Testis (tissue), 3 donors: Measurements from ENCODE around the gene SNTG2. TPM values are rescaled to one million over a fixed set of nuclear protein-coding genes. Genes with fewer than 3 reads are reported as not detected.
"Not testable (repeated sequence)": the region's sequence is repeated elsewhere in the genome, so short reads cannot be mapped to it uniquely, and the experiment has no call there.

Source experiments
- DNase-seq: peaks from one replicate; pipeline ENCODE4 v3.0.0-alpha.2; 2019
- H3K27ac ChIP-seq, 2 donors: fragments of 200-600 bp; sonication (generic); one replicate each; pipeline ENCODE4 v1.5.1; 2019
- H3K27me3 ChIP-seq: fragments of 200-600 bp; sonication (generic); one replicate; pipeline ENCODE4 v1.5.1; 2019
- H3K36me3 ChIP-seq: fragments of 200-600 bp; sonication (generic); one replicate; pipeline ENCODE4 v1.5.1; 2017; ENCODE audit warnings: low read depth; ENCODE audit errors: missing control alignments
- H3K4me1 ChIP-seq: fragments of 200-600 bp; sonication (generic); one replicate; pipeline ENCODE4 v1.5.1; 2019
- H3K4me3 ChIP-seq, 2 donors: fragments of 200-600 bp; sonication (generic); one replicate each; pipeline ENCODE4 v1.5.1; 2017 to 2019
- H3K9me3 ChIP-seq: fragments of 200-600 bp; sonication (generic); one replicate; pipeline ENCODE4 v1.5.1; 2017
- POLR2A ChIP-seq: fragments of 450-650 bp; IDR thresholded peaks from one replicate; pipeline ENCODE4 v1.6.1; 2017; ENCODE audit warnings: antibody characterized with exemption, mild to moderate bottlenecking, moderate library complexity
- WGBS, 2 donors: methylation state at CpG; one replicate each; pipeline ENCODE4 v1.1.5; 2018; 5-methylcytosine and 5-hydroxymethylcytosine counted together
- intact Hi-C: fragments of 100-400 bp; cut with DNase I; formaldehyde crosslinking; loops from one replicate; pipeline ENCODE4 v1.15.1; 2023; ENCODE audit warnings: low total_unique reads
- polyA plus RNA-seq: library from polyadenylated mRNA; stranded (reverse); fragments of 350-450 nt; fragmentation: Illumina TruSeq; extraction: RNeasy Lipid Tissue Mini Kit (QIAGEN cat#74804); gene quantifications from one replicate; pipeline ENCODE4 v1.2.3, GENCODE V29; 2014; ENCODE audit warnings: low read depth, low replicate concordance; ENCODE audit not compliant: insufficient read depth
- total RNA-seq, 2 donors: library from RNA; depleted of rRNA; stranded (reverse); fragments of >200 nt; gene quantifications; one replicate each; pipeline ENCODE4 v1.2.3, GENCODE V29; 2016
- TF ChIP-seq, protein P1 (sequence below), 3 experiments: fragments of 450-650 bp in 2 of 3; fragments of 200-600 bp in 1 of 3; sonication (generic) in 1 of 3; IDR thresholded peaks; one replicate each; pipeline ENCODE4 v1.5.1; 2016 to 2019; ENCODE audit warnings: antibody characterized with exemption in 3 of 3, mild to moderate bottlenecking in 2 of 3, moderate library complexity in 1 of 3

SNTG2 gene
- total and polyA plus RNA-seq, 3 donors from 2014 or later, result 8.7 to 10.2 (median 9.1) TPM

DNA sequence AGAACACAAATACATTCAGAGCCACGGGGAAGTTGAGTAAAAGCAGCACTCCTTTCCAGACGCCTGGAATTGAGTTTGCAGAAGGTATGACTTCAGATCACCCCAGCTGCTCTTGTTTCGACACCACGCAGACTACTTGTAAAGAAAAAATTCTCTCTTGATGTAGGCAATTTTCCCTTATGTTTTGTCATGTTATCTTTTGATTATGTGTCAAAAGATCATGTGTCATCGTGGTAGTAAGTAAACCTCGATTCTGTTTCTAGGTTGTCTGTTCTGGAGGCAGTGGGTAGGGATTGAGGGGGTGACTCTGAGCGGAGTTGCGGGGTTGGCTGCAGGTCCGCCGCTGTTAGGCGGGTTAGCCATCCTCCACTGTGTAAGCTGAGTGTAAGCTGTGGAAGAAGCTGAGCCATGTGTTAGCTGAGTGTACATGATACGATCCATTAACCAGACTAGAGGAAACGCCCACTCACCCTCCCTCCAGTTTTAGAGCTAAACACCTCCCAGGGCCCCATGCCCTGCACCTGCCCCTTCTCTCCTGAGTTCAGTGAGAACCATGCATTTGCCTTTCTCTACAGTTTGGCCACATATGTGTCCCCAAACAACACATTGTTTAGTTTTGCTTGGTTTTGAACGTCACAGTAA, 181.8 kb downstream of the SNTG2 start:
- H3K4me3 ChIP-seq, result no peak overlapping the region
- H3K9me3 ChIP-seq, result no peaks in the 10 kb centered on the region
- TF ChIP-seq POLR2A, result no peak
- no peaks in the 10 kb centered on the region for H3K4me1 ChIP-seq
- WGBS, 2 donors, result 88 to 92% methylated on average over 14 of the region's 14 CpGs
- intact Hi-C loops, result no loop called here
- no peaks in the 10 kb centered on the region for H3K27me3 ChIP-seq
- DNase-seq, result no peak
- H3K27ac ChIP-seq, result no peak overlapping the region
- H3K36me3 ChIP-seq, result no peaks in the 10 kb centered on the region

DNA sequence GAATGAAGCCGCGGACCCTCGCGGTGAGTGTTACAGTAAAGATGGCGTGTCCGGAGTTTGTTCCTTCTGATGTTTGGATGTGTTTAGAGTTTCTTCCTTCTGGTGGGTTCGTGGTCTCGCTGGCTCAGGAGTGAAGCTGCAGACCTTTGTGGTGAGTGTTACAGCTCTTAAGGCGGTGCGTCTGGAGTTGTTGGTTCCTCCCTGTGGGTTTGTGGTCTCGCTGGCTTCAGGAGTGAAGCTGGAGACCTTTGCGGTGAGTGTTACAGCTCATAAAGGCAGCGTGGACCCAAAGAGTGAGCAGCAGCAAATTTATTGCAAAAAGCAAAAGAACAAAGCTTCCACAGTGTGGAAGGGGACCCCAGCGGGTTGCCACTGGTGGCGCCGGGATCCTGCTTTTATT, 183.2 kb downstream of the SNTG2 start:
- H3K36me3 ChIP-seq, H3K9me3 ChIP-seq, intact Hi-C loops, H3K27ac ChIP-seq, DNase-seq, H3K27me3 ChIP-seq, H3K4me3 ChIP-seq, H3K4me1 ChIP-seq: not testable (repeated sequence)
- WGBS, 2 donors, result 83 to 88% methylated on average over 16 of the region's 16 CpGs

DNA sequence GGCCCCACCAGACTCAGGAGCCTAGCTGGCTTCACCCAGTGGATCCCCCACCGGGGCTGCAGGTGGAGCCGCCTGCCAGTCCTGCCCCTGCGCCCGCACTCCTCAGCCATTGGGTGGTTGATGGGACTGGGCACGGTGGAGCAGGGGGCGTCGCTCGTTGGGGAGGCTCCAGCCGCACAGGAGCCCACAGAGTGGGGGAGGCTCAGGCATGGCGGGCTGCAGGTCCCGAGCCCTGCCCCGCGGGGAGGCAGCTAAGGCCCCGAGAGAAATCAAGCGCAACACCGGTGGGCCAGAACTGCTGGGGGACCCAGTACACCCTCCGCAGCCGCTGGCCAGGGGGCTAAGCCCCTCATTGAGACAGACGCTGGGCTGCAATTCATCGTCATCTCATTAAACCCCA, 184.0 kb downstream of the SNTG2 start:
- intact Hi-C loops, result no loop called here
- no peaks in the 10 kb centered on the region for H3K27me3 ChIP-seq
- no peak overlapping the region for H3K4me3 ChIP-seq
- no peaks in the 10 kb centered on the region for H3K9me3 ChIP-seq
- H3K27ac ChIP-seq, result no peak overlapping the region
- no peaks in the 10 kb centered on the region for H3K4me1 ChIP-seq
- TF ChIP-seq, protein P1, sequence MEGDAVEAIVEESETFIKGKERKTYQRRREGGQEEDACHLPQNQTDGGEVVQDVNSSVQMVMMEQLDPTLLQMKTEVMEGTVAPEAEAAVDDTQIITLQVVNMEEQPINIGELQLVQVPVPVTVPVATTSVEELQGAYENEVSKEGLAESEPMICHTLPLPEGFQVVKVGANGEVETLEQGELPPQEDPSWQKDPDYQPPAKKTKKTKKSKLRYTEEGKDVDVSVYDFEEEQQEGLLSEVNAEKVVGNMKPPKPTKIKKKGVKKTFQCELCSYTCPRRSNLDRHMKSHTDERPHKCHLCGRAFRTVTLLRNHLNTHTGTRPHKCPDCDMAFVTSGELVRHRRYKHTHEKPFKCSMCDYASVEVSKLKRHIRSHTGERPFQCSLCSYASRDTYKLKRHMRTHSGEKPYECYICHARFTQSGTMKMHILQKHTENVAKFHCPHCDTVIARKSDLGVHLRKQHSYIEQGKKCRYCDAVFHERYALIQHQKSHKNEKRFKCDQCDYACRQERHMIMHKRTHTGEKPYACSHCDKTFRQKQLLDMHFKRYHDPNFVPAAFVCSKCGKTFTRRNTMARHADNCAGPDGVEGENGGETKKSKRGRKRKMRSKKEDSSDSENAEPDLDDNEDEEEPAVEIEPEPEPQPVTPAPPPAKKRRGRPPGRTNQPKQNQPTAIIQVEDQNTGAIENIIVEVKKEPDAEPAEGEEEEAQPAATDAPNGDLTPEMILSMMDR (IDR thresholded peaks at IDR 0.05), result no peak
- TF ChIP-seq POLR2A, result no peak
- WGBS, 2 donors, result 88% methylated on average over 20 of the region's 20 CpGs; no CpG with 5 or more reads in 1 of the 2 donors
- no peak for DNase-seq
- no peaks in the 10 kb centered on the region for H3K36me3 ChIP-seq

DNA sequence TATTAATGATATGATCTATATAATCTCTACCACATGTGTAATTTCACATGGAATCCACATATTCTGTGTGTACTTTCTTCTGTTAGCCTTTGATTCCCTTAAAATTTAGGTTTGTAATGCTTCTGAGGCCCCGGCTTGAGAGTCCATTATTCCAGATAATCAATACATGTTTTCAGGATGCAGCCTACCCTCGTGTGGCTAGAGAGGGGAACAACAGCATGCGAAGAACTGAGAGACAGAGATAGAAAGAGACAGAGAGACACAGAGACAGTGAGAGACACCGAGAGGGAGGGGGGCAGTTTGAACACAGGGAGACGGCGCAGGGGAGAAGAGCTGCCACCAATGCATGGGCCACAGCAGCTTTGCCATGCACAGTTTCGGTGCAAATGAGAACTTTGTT, 185.4 kb downstream of the SNTG2 start:
- intact Hi-C loops, result no loop called here
- WGBS, 2 donors, result 57 to 73% methylated on average over 7 of the region's 7 CpGs
- Histone ChIP-seq H3K36me3 (no peaks in the 10 kb centered on the region), H3K27ac (no peak overlapping the region), H3K4me1 (no peaks in the 10 kb centered on the region), H3K4me3 (no peak overlapping the region), H3K27me3 (no peaks in the 10 kb centered on the region), H3K9me3 (no peaks in the 10 kb centered on the region)
- no peak for DNase-seq
- TF ChIP-seq POLR2A, result no peak
- TF ChIP-seq, protein P1 (IDR thresholded peaks at IDR 0.05), result peak; percentile 15 to 38 (median 32)

DNA sequence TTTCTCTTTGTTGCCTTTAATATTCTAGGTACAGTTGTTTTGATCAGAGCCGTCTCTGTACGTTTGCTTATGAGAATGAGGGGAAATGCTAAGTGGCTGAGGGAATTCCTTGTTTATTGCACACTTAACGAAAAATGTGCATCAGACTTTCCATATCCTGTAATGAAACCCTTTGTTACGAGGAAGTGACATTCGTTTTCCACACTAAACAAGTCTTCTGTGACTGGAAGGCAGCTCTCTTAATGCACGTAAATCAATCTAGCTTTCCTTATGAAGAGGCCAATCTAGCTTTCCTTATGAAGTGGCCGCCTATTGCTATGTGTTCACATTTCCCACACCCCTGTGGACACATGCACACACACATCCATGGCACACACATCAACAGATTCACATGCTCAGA, 186.2 kb downstream of the SNTG2 start:
- no peaks in the 10 kb centered on the region for H3K4me1 ChIP-seq
- no peak overlapping the region for H3K4me3 ChIP-seq
- 76% methylated on average over 7 of the region's 7 CpGs for WGBS, 2 donors
- H3K27ac ChIP-seq, result no peak overlapping the region
- H3K36me3 ChIP-seq, result no peaks in the 10 kb centered on the region
- H3K9me3 ChIP-seq, result no peaks in the 10 kb centered on the region
- intact Hi-C loops, result no loop called here
- TF ChIP-seq POLR2A, result no peak
- TF ChIP-seq, protein P1 (IDR thresholded peaks at IDR 0.05), result no peak
- H3K27me3 ChIP-seq, result no peaks in the 10 kb centered on the region
- DNase-seq, result no peak

DNA sequence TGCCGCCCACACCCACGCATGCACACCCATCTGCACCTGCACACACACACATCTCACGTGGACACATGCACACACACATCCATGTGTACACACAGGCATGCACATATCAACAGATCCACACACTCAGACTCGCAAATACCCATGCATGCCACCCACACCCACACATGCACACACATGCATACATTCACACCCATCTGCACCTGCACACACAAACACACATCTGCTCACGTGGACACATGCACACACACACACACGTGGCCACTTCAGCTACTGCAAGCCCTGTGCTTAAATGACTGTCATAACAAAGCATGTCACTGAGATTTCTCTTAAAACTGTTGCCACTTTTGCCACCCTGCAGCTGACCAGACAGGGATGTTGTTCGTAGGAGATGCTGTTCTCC, 186.6 kb downstream of the SNTG2 start:
- intact Hi-C loops, result no loop called here
- Histone ChIP-seq H3K4me1 (no peaks in the 10 kb centered on the region), H3K27ac (no peak overlapping the region), H3K9me3 (no peaks in the 10 kb centered on the region), H3K27me3 (no peaks in the 10 kb centered on the region), H3K36me3 (no peaks in the 10 kb centered on the region), H3K4me3 (no peak overlapping the region)
- DNase-seq, result no peak
- WGBS, 2 donors, result 88 to 89% methylated on average over 7 of the region's 7 CpGs
- TF ChIP-seq, protein P1 (IDR thresholded peaks at IDR 0.05), result no peak
- no peak for TF ChIP-seq POLR2A
